Measurements from ENCODE around the gene GIGYF1. TPM values are rescaled to one million over a fixed set of nuclear protein-coding genes. Genes with fewer than 3 reads are reported as not detected.

Gene GIGYF1
- total and polyA plus RNA-seq, 2 donors (not counting 3 experiments of a cell fraction or from before 2014, with no cell fraction given), result 13.6 to 46.3 TPM

- no peak overlapping the region for H3K4me2 ChIP-seq (ENCODE audit: insufficient read depth, low read length)
- TF ChIP-seq MAX (IDR thresholded peaks at IDR 0.05; ENCODE audit: insufficient read depth, insufficient read length) (no peak), JUN (IDR thresholded peaks at IDR 0.05; ENCODE audit: borderline replicate concordance, insufficient read depth, insufficient read length, low read depth) (no peak), POLR2AphosphoS5 (IDR thresholded peaks at IDR 0.05; ENCODE audit: insufficient read depth, low read depth, low read length) (no peak), FOS (IDR thresholded peaks at IDR 0.05; ENCODE audit: borderline replicate concordance, insufficient read depth, low read length) (no peak), GATA2 (IDR thresholded peaks at IDR 0.05; ENCODE audit: insufficient read depth, insufficient read length, low read depth, low read length) (no peak), POLR2A (IDR thresholded peaks at IDR 0.05; ENCODE audit: low read depth, low read length) (no peak), EZH2 (IDR thresholded peaks at IDR 0.05; ENCODE audit: borderline replicate concordance, low read depth, low read length, severe bottlenecking) (no peak), MYC (IDR thresholded peaks at IDR 0.05; ENCODE audit: low read depth, low read length) (no peak), CTCF (IDR thresholded peaks at IDR 0.05; ENCODE audit: extremely low read depth in 1 of 2, insufficient read depth in 1 of 2, low read depth in 1 of 2, low read length in 2 of 2) (no peak)
- FAIRE-seq (no peak), DNase-seq (ENCODE audit: low read depth, low spot score) (no peak)
- BruUV-seq (replicated peaks), result no TSS peak
- no peak overlapping the region for H3K9ac ChIP-seq (replicated peaks; ENCODE audit: extremely low read depth, insufficient read depth, low read length)
- POLR2A ChIA-PET, result no interaction called here
- intact Hi-C loops (cut with micrococcal nuclease) (loop anchor here (2.0 kb wide), 1 partner anchor 79 kb away; no protein-coding TSS in a partner anchor), dilution Hi-C loops (cut with MboI; ENCODE audit: extremely low pct_ligation_motif_present, low sequenced_read_pairs) (no loop called here)
- H2AFZ ChIP-seq (ENCODE audit: low read depth, low read length), result no peak overlapping the region
- no peaks in the 10 kb centered on the region for H3K9me1 ChIP-seq (replicated peaks; ENCODE audit: control insufficient read depth, extremely low read depth, insufficient read depth, low read length)
- no peaks in the 10 kb centered on the region for H3K9me3 ChIP-seq (replicated peaks; ENCODE audit: control insufficient read depth, insufficient read depth, low read length)
- CTCF ChIA-PET, result interaction anchor here (1.1 to 7.0 kb wide), 5 partner anchors 7 to 218 kb away, joined by 3 to 60 read pairs (median 4); no protein-coding TSS in a partner anchor
- H3K27me3 ChIP-seq (ENCODE audit: control insufficient read depth in 2 of 2, insufficient read depth in 2 of 2, low read length in 2 of 2), result no peaks in the 10 kb centered on the region
- H3K79me2 ChIP-seq (ENCODE audit: control insufficient read depth, insufficient read depth, low read length), result peaks cover 4% of the 10 kb centered on the region
- peaks cover 9 to 71% of the 10 kb centered on the region in 2 experiments for H3K36me3 ChIP-seq (ENCODE audit: control insufficient read depth in 2 of 2, extremely low read depth in 1 of 2, insufficient read depth in 2 of 2, low read length in 2 of 2)
- no peak overlapping the region for H3K27ac ChIP-seq (ENCODE audit: insufficient read depth, low read depth, low read length)
- H3K4me3 ChIP-seq (replicated peaks in 1 of 3; ENCODE audit: insufficient read depth in 1 of 3, low read depth in 1 of 3, low read length in 3 of 3), result no peak overlapping the region
- H3K4me1 ChIP-seq (ENCODE audit: control insufficient read depth, extremely low read depth, insufficient read depth, low read length), result no peaks in the 10 kb centered on the region
- no peaks in the 10 kb centered on the region for H4K20me1 ChIP-seq (replicated peaks; ENCODE audit: control insufficient read depth, extremely low read depth, insufficient read depth, low read length)
These were observed 10.2 kb downstream of the GIGYF1 start for GRCh38 chr7:100683659-100684533.

All from endothelial cell of umbilical vein (primary cell).